Loucy (cell line): Measurements from ENCODE around the gene PDIA4.

ENCODE experiments used
- H2AFZ ChIP-seq: fragments of 200-600 bp; sonication (generic); 2 replicates; pipeline ENCODE4 v1.6.0; 2016; ENCODE audit warnings: antibody characterized with exemption, mild to moderate bottlenecking, low read length, moderate library complexity
- H3F3A ChIP-seq: fragments of 200-600 bp; 2 replicates; pipeline ENCODE4 v1.6.0; 2016; ENCODE audit warnings: antibody characterized with exemption, low read depth, mild to moderate bottlenecking
- H3K27me3 ChIP-seq: fragments of 200-600 bp; sonication (generic); 2 replicates; pipeline ENCODE4 v1.6.1; 2014; ENCODE audit warnings: low read length, mild to moderate bottlenecking; ENCODE audit not compliant: insufficient read depth, poor library complexity, severe bottlenecking
- H3K36me3 ChIP-seq: fragments of 200-600 bp; sonication (generic); 2 replicates; pipeline ENCODE4 v1.6.1; 2016; ENCODE audit warnings: low read length; ENCODE audit not compliant: insufficient read depth
- H3K4me1 ChIP-seq: fragments of 200-600 bp; sonication (generic); 2 replicates; pipeline ENCODE4 v1.5.1; 2014; ENCODE audit warnings: low read length, mild to moderate bottlenecking; ENCODE audit not compliant: insufficient read depth, poor library complexity, severe bottlenecking
- H3K4me2 ChIP-seq: fragments of 200-600 bp; sonication (generic); 2 replicates; pipeline ENCODE4 v1.6.0; 2014; ENCODE audit warnings: antibody characterized with exemption, low read length, low read depth, mild to moderate bottlenecking; ENCODE audit not compliant: poor library complexity, severe bottlenecking
- H3K4me3 ChIP-seq: fragments of 200-600 bp; sonication (generic); 2 replicates; pipeline ENCODE4 v1.5.1; 2014; ENCODE audit warnings: low read length, mild to moderate bottlenecking, mixed read lengths; ENCODE audit not compliant: poor library complexity, severe bottlenecking
- H3K79me2 ChIP-seq: fragments of 200-600 bp; sonication (generic); 2 replicates; pipeline ENCODE4 v1.6.1; 2014; ENCODE audit warnings: low read length; ENCODE audit not compliant: insufficient read depth
- H3K9ac ChIP-seq: fragments of 200-600 bp; sonication (generic); 2 replicates; pipeline ENCODE4 v1.6.0; 2014; ENCODE audit warnings: mild to moderate bottlenecking, low read depth, low read length, moderate library complexity; ENCODE audit not compliant: poor library complexity, severe bottlenecking
- H3K9me2 ChIP-seq: fragments of 200-600 bp; sonication (generic); replicated peaks from 2 replicates; pipeline ENCODE4 v1.6.1; 2016; ENCODE audit warnings: low read depth, low read length, mixed read lengths
- H3K9me3 ChIP-seq: fragments of 200-600 bp; sonication (generic); 2 replicates; pipeline ENCODE4 v1.6.1; 2014; ENCODE audit warnings: mild to moderate bottlenecking, antibody characterized with exemption, low read length, low read depth; ENCODE audit not compliant: insufficient read depth
- H4K20me1 ChIP-seq: fragments of 200-600 bp; sonication (generic); 2 replicates; pipeline ENCODE4 v1.6.0; 2014; ENCODE audit warnings: antibody characterized with exemption, low read length, mild to moderate bottlenecking; ENCODE audit not compliant: insufficient read depth, poor library complexity, severe bottlenecking
- EZH2phosphoT487 ChIP-seq: fragments of 200-600 bp; IDR thresholded peaks from 2 replicates; pipeline ENCODE4 v1.6.1; 2018; ENCODE audit warnings: antibody characterized with exemption, mild to moderate bottlenecking, moderate library complexity, borderline replicate concordance
- TF ChIP-seq, protein P1 (sequence below): fragments of 200-600 bp; sonication (generic); conservative IDR thresholded peaks from 2 replicates; pipeline ENCODE4 v1.5.1; 2014; ENCODE audit warnings: mild to moderate bottlenecking, antibody characterized with exemption, low read length

PDIA4 gene

GRCh38 chr7:148973256-148973655 lies 55.0 kb downstream of the PDIA4 start:
- no peak overlapping the region for H3K4me3 ChIP-seq
- H3F3A ChIP-seq: no peaks in the 10 kb centered on the region
- H3K9ac ChIP-seq: no peak overlapping the region
- no peaks in the 10 kb centered on the region for H3K4me1 ChIP-seq
- H4K20me1 ChIP-seq: no peaks in the 10 kb centered on the region
- no peaks in the 10 kb centered on the region for H3K9me3 ChIP-seq
- H2AFZ ChIP-seq: no peak overlapping the region
- no peaks in the 10 kb centered on the region for H3K79me2 ChIP-seq
- H3K4me2 ChIP-seq: no peak overlapping the region
- no peaks in the 10 kb centered on the region for H3K9me2 ChIP-seq
- TF ChIP-seq EZH2phosphoT487: no peak
- TF ChIP-seq, protein P1, sequence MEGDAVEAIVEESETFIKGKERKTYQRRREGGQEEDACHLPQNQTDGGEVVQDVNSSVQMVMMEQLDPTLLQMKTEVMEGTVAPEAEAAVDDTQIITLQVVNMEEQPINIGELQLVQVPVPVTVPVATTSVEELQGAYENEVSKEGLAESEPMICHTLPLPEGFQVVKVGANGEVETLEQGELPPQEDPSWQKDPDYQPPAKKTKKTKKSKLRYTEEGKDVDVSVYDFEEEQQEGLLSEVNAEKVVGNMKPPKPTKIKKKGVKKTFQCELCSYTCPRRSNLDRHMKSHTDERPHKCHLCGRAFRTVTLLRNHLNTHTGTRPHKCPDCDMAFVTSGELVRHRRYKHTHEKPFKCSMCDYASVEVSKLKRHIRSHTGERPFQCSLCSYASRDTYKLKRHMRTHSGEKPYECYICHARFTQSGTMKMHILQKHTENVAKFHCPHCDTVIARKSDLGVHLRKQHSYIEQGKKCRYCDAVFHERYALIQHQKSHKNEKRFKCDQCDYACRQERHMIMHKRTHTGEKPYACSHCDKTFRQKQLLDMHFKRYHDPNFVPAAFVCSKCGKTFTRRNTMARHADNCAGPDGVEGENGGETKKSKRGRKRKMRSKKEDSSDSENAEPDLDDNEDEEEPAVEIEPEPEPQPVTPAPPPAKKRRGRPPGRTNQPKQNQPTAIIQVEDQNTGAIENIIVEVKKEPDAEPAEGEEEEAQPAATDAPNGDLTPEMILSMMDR: no peak
- no peaks in the 10 kb centered on the region for H3K27me3 ChIP-seq
- H3K36me3 ChIP-seq: no peaks in the 10 kb centered on the region

- Histone ChIP-seq H3K27me3 (no peaks in the 10 kb centered on the region), H2AFZ (no peak overlapping the region), H3K4me3 (no peak overlapping the region), H3K36me3 (no peaks in the 10 kb centered on the region), H3K9me3 (no peaks in the 10 kb centered on the region), H3K9me2 (no peaks in the 10 kb centered on the region), H4K20me1 (no peaks in the 10 kb centered on the region), H3K79me2 (no peaks in the 10 kb centered on the region), H3F3A (no peaks in the 10 kb centered on the region), H3K4me2 (no peak overlapping the region), H3K9ac (no peak overlapping the region), H3K4me1 (no peaks in the 10 kb centered on the region)
- TF ChIP-seq EZH2phosphoT487: no peak
These were observed 55.9 kb downstream of the PDIA4 start for GRCh38 chr7:148972375-148972774.

DNA sequence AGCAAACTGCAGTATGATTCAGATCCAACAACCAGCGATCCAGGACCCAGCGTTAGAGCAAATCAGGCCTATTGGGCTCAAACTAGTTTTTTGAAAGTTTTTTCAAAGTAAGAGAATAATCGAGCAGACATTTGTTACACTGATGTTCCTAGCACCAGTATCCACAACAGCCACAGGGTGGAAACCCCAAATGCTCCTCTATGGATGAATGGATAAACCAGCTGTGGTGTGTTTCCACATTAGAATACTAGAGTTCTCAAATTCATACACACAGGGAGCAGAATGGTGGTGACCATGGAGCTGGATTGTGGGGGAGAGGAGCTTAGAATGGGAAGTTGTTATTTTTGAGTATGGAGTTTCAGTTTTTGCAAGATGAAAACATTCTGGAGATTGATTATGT lies 60.7 kb downstream of the PDIA4 start:
- no peak overlapping the region for H3K4me3 ChIP-seq
- no peak overlapping the region; the same call in 1 of the 2 replicates for H2AFZ ChIP-seq
- no peak overlapping the region for H3K4me2 ChIP-seq
- no peaks in the 10 kb centered on the region for H3F3A ChIP-seq
- no peak overlapping the region for H3K9ac ChIP-seq
- no peaks in the 10 kb centered on the region for H3K9me3 ChIP-seq
- no peaks in the 10 kb centered on the region for H3K27me3 ChIP-seq
- H3K4me1 ChIP-seq: no peaks in the 10 kb centered on the region
- no peaks in the 10 kb centered on the region for H3K9me2 ChIP-seq
- no peaks in the 10 kb centered on the region for H4K20me1 ChIP-seq
- H3K36me3 ChIP-seq: no peaks in the 10 kb centered on the region
- TF ChIP-seq, protein P1: no peak
- TF ChIP-seq EZH2phosphoT487: no peak
- H3K79me2 ChIP-seq: no peaks in the 10 kb centered on the region

GRCh38 chr7:148967032-148967372 lies 61.3 kb downstream of the PDIA4 start:
- Histone ChIP-seq H3K27me3 (no peaks in the 10 kb centered on the region), H3K4me1 (no peaks in the 10 kb centered on the region), H3F3A (no peaks in the 10 kb centered on the region), H3K4me3 (peak overlapping the region; percentile 55), H3K36me3 (no peaks in the 10 kb centered on the region), H3K4me2 (peak overlapping the region; percentile 58), H4K20me1 (no peaks in the 10 kb centered on the region), H2AFZ (0 out of 2 replicates have a peak overlapping the region, but pooled peaks have one; percentile 47), H3K9me3 (no peaks in the 10 kb centered on the region), H3K9me2 (no peaks in the 10 kb centered on the region), H3K79me2 (no peaks in the 10 kb centered on the region), H3K9ac (no peak overlapping the region)
- no peak for TF ChIP-seq EZH2phosphoT487
- TF ChIP-seq, protein P1: peak; percentile 6; the same call in 1 of the 2 replicates
